Erythroblast (primary cell): ENCODE measurements around the gene ARHGAP42.

Experiments used
- GATA1 ChIP-seq: IDR thresholded peaks from 2 replicates; pipeline ENCODE4 v1.6.1; 2011; ENCODE audit warnings: low read depth, mild to moderate bottlenecking, control low read depth, low read length, moderate library complexity
- POLR2A ChIP-seq: IDR thresholded peaks from 2 replicates; pipeline ENCODE4 v1.6.1; 2011; ENCODE audit warnings: mild to moderate bottlenecking, low read length

DNA sequence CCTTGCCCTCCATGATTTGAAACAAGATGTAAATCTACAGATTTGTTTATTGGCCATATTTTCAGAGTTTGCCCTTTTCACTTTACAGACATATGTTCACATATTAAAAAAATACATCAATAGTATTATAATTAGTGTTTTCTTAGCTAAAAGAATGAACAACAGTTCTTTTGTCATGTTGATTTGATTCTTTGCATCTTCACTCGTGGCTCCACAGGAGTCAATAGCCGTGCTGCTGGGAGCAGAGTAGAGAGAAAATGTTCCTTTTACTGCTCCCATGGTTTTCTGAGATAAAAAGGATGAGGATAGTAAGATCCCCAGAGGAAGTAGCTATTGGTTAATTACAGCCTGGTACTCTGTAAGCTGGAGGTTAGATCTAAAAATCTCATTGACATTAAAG lies 291.4 kb downstream of the ARHGAP42 start:
- TF ChIP-seq POLR2A: no peak
- no peak for TF ChIP-seq GATA1
